BE2C (cell line): Measurements from ENCODE around the gene RELL2.

Experiments used
- DNase-seq: peaks from one replicate; pipeline ENCODE4 v3.0.0-alpha.2; 2020
- H3K27me3 ChIP-seq: fragments of 250-450 bp; sonication (Bioruptor Pico); 2 replicates; pipeline ENCODE4 v1.5.1; 2020; ENCODE audit warnings: mild to moderate bottlenecking
- H3K36me3 ChIP-seq: fragments of 250-450 bp; sonication (Bioruptor Pico); 2 replicates; pipeline ENCODE4 v1.5.1; 2020; ENCODE audit warnings: mild to moderate bottlenecking
- H3K4me1 ChIP-seq: fragments of 250-450 bp; sonication (Bioruptor Pico); 2 replicates; pipeline ENCODE4 v1.5.1; 2020
- H3K4me3 ChIP-seq: 2 replicates; pipeline ENCODE4 v1.5.1; 2011; ENCODE audit warnings: low read depth, low read length
- H3K9me3 ChIP-seq: fragments of 250-450 bp; sonication (Bioruptor Pico); 2 replicates; pipeline ENCODE4 v1.5.1; 2020
- TF ChIP-seq, protein P1 (sequence below): IDR thresholded peaks from 2 replicates; pipeline ENCODE4 v1.5.1; 2012; ENCODE audit warnings: mild to moderate bottlenecking, low read depth, low read length

Gene RELL2

DNA sequence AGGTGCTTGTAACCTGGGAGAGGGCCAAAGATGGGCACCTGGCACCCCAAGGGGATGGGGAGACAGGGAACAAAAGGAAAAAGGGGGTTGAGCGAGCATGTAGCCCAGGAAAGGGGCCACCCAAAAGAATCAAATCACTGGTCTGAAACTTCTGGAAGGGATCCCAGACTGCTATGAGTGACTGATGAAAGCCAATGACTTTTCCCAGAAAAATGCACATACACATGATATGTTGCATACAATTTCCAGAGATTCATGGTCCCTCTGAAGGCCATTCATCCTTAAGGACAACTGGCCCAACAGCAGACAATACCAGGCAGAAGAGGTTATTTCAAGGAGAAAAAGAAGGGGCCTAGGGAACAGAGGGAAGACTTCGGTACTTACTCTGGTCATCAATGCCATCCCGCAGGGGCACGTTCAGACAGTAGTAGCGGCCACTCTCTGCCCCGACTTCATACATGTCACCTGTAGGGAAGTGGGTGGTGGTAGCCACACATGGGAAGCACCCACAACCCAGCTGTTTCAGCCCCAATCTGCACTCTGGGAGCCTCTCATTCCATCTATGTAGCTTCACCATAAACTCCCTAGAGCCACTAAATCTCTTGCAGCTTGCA, 8.5 kb upstream of the RELL2 start:
- no peak for DNase-seq
- TF ChIP-seq, protein P1, sequence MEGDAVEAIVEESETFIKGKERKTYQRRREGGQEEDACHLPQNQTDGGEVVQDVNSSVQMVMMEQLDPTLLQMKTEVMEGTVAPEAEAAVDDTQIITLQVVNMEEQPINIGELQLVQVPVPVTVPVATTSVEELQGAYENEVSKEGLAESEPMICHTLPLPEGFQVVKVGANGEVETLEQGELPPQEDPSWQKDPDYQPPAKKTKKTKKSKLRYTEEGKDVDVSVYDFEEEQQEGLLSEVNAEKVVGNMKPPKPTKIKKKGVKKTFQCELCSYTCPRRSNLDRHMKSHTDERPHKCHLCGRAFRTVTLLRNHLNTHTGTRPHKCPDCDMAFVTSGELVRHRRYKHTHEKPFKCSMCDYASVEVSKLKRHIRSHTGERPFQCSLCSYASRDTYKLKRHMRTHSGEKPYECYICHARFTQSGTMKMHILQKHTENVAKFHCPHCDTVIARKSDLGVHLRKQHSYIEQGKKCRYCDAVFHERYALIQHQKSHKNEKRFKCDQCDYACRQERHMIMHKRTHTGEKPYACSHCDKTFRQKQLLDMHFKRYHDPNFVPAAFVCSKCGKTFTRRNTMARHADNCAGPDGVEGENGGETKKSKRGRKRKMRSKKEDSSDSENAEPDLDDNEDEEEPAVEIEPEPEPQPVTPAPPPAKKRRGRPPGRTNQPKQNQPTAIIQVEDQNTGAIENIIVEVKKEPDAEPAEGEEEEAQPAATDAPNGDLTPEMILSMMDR = no peak
- Histone ChIP-seq H3K4me3 (no peak overlapping the region), H3K9me3 (no peaks in the 10 kb centered on the region), H3K36me3 (peaks cover 36% of the 10 kb centered on the region), H3K27me3 (no peaks in the 10 kb centered on the region), H3K4me1 (peaks cover 3% of the 10 kb centered on the region)

DNA sequence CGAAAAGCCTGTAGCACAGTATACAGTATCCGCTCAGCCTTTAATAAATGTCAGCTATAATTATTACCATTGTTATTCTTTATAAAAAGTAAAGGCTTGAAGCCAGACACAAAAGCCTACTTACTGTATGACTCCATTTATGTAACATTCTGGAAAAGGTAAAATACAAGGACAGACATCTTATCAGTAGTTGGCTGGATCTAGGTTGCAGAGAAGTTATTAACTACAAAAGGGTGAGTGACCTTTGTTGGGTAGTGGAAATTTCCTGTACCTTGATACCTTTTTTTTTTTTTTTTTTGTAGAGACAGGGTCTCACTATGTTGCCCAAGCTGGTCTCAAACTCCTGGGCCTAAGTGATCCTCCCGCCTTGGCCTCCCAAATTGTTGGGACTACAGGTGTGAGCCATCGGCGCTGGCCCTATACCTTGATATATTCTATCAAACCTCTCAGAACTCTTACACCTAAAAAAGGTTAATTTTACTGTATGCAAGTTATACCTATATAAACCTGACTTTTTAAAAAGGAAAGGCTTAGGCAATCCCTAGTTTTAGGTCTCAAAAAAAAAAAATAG, 6.1 kb upstream of the RELL2 start:
- TF ChIP-seq, protein P1 = no peak
- H3K36me3 ChIP-seq = peaks cover 27% of the 10 kb centered on the region
- no peaks in the 10 kb centered on the region for H3K9me3 ChIP-seq
- no peaks in the 10 kb centered on the region for H3K27me3 ChIP-seq
- H3K4me1 ChIP-seq = peaks cover 3% of the 10 kb centered on the region
- no peak overlapping the region for H3K4me3 ChIP-seq
- no peak for DNase-seq

- TF ChIP-seq, protein P1 = no peak
- no peak for DNase-seq
- peaks cover 3% of the 10 kb centered on the region for H3K4me1 ChIP-seq
- no peaks in the 10 kb centered on the region for H3K27me3 ChIP-seq
- no peaks in the 10 kb centered on the region for H3K9me3 ChIP-seq
- peaks cover 21% of the 10 kb centered on the region for H3K36me3 ChIP-seq
- H3K4me3 ChIP-seq = no peak overlapping the region
These were observed 4.1 kb upstream of the RELL2 start for GRCh38 chr5:141632650-141633049.

DNA sequence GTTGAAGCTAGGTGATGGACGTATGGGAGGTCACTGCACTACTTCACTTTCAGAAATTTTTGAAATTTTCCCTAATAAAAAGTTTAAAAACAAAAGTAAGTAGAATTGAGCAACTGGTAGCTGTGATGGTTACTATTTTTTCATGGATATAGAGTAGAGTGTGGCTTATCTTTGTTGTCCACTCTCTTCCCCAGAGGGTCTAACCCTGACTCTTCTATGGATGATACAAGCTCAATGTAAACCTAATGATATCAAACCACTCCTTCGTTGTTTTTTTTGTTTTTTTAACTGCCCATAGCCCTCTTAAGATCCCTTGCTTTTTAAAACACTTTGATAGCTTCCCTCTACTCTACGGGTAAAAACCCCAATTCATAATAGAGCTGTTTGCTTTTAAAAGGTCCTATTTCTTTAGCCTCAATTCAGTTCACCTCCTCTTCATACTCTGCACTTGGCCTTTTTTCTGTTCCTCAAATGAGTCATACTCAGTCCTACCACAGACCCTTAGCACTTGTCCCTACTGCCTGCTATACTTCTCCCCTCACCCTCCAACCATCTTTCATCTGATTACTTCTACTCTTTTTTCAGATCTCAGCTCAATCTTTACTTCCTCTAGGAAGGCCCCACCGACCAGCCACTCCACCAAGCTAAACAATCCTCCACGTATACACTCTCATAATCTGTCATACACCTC, 2.8 kb upstream of the RELL2 start:
- H3K4me3 ChIP-seq = no peak overlapping the region
- H3K27me3 ChIP-seq = no peaks in the 10 kb centered on the region
- H3K9me3 ChIP-seq = no peaks in the 10 kb centered on the region
- H3K4me1 ChIP-seq = peaks cover 3% of the 10 kb centered on the region
- no peak for DNase-seq
- TF ChIP-seq, protein P1 = no peak
- H3K36me3 ChIP-seq = peaks cover 12% of the 10 kb centered on the region

DNA sequence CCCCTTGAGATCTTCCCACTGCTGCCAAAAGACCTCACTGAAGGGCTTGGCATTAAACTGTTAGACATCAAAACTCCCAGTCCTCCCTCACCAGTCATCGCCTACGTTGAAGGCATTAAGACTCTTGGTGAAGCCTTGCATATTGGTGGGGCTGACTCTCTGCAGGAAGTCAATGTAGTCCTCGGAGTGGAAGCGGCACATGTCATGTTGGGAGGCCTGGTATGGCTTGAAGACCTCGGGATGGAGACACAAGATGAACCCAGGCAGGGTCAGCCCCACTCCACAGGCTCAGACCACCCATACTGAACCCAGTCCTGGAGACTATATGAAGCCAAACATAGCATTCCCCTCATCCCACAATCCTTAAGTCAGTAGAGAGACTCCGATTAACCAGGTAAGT, 2.1 kb upstream of the RELL2 start:
- Histone ChIP-seq H3K4me3 (no peak overlapping the region), H3K36me3 (peaks cover 12% of the 10 kb centered on the region), H3K4me1 (peaks cover 3% of the 10 kb centered on the region), H3K9me3 (no peaks in the 10 kb centered on the region), H3K27me3 (no peaks in the 10 kb centered on the region)
- TF ChIP-seq, protein P1 = no peak
- DNase-seq = no peak

- peak overlapping the region; percentile 96 for H3K4me3 ChIP-seq
- TF ChIP-seq, protein P1 = no peak
- H3K27me3 ChIP-seq = no peaks in the 10 kb centered on the region
- H3K9me3 ChIP-seq = no peaks in the 10 kb centered on the region
- peaks cover 8% of the 10 kb centered on the region for H3K36me3 ChIP-seq
- no peak for DNase-seq
- peaks cover 3% of the 10 kb centered on the region for H3K4me1 ChIP-seq
These were observed 1.2 kb upstream of the RELL2 start for GRCh38 chr5:141635646-141636045.
